Right forelimb (tissue), 1 donor: ENCODE data around the gene C22orf15.

Experiments used
- DNase-seq: peaks from one replicate; pipeline ENCODE4 v3.0.0-alpha.2; 2018

C22orf15 gene

GRCh38 chr22:23751441-23751996 is 11.3 kb upstream of the C22orf15 start:
- no peak for DNase-seq

GRCh38 chr22:23752090-23752691 is 10.6 kb upstream of the C22orf15 start:
- no peak for DNase-seq

- DNase-seq = no peak
Observed at GRCh38 chr22:23752750-23753149, 10.0 kb upstream of the C22orf15 start.

- DNase-seq = no peak
Observed at GRCh38 chr22:23753385-23753784, 9.4 kb upstream of the C22orf15 start.

GRCh38 chr22:23754220-23754919 is 8.4 kb upstream of the C22orf15 start, which contains the start of gene VPREB3:
VPREB3 (minus strand) TSS chr22:23754425; CDS start chr22:23754363, 62 bp downstream.
- no peak for DNase-seq

GRCh38 chr22:23754980-23755636 is 7.7 kb upstream of the C22orf15 start:
- no peak for DNase-seq

- no peak for DNase-seq
Observed at GRCh38 chr22:23755711-23756110, 7.1 kb upstream of the C22orf15 start.

GRCh38 chr22:23756891-23757290 is 5.9 kb upstream of the C22orf15 start:
- DNase-seq = no peak

GRCh38 chr22:23759566-23759965 is 3.2 kb upstream of the C22orf15 start:
- no peak for DNase-seq

GRCh38 chr22:23760056-23760455 is 2.7 kb upstream of the C22orf15 start:
- no peak for DNase-seq

- DNase-seq = no peak
Observed at GRCh38 chr22:23763579-23763945, 772 bp downstream of the C22orf15 start.

- no peak for DNase-seq
Observed at GRCh38 chr22:23763954-23764353, 1.2 kb downstream of the C22orf15 start.

- no peak for DNase-seq
Observed at GRCh38 chr22:23764899-23765881, 2.4 kb downstream of the C22orf15 start.

- no peak for DNase-seq
Observed at GRCh38 chr22:23767303-23767672, 4.5 kb downstream of the C22orf15 start.

- peak; percentile 89 for DNase-seq
Observed at GRCh38 chr22:23767673-23768548, 5.1 kb downstream of the C22orf15 start, which contains the start of gene CHCHD10. CHCHD10 (minus strand) TSS chr22:23767972; CDS start chr22:23767874, 98 bp downstream.

- DNase-seq = no peak
Observed at GRCh38 chr22:23769321-23769965, 6.7 kb downstream of the C22orf15 start.

GRCh38 chr22:23772315-23772648 is 9.5 kb downstream of the C22orf15 start:
- DNase-seq = no peak

- DNase-seq = peak; percentile 80
Observed at GRCh38 chr22:23772649-23773473, 10.1 kb downstream of the C22orf15 start, which contains the start of gene MMP11. MMP11 (plus strand) TSS chr22:23772849; CDS start chr22:23772871, 22 bp downstream.

GRCh38 chr22:23773483-23774113 is 10.8 kb downstream of the C22orf15 start:
- no peak for DNase-seq
